ENCODE measurements around the gene TMEM132A.

DNA sequence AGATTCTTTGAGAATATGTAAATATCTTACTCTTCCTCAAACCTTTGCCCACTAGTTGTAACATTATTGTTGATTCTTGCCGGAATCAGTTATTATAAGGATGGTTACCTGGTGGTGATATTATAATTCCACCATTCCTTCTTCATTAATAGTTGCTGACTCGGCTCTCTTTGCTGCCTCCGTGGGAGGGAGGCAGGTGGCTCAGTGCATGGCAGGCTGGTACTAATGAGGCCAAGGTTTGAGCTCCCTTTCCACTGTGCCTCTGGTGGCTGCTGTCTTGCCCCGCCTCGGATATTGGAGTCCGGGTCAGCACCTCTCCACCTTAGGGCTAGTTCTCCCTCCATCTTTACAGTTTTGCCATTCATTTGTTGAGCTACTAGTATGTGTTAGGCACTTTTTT is 59.9 kb downstream of the TMEM132A start:
- TF ChIP-seq POLR2AphosphoS5 (IDR thresholded peaks at IDR 0.05; ENCODE audit: low read depth, low read length) (no peak), SIN3A (IDR thresholded peaks at IDR 0.05; ENCODE audit: borderline replicate concordance, insufficient read depth, low read depth, low read length) (no peak)
- TF ChIP-seq, protein P1, sequence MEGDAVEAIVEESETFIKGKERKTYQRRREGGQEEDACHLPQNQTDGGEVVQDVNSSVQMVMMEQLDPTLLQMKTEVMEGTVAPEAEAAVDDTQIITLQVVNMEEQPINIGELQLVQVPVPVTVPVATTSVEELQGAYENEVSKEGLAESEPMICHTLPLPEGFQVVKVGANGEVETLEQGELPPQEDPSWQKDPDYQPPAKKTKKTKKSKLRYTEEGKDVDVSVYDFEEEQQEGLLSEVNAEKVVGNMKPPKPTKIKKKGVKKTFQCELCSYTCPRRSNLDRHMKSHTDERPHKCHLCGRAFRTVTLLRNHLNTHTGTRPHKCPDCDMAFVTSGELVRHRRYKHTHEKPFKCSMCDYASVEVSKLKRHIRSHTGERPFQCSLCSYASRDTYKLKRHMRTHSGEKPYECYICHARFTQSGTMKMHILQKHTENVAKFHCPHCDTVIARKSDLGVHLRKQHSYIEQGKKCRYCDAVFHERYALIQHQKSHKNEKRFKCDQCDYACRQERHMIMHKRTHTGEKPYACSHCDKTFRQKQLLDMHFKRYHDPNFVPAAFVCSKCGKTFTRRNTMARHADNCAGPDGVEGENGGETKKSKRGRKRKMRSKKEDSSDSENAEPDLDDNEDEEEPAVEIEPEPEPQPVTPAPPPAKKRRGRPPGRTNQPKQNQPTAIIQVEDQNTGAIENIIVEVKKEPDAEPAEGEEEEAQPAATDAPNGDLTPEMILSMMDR (IDR thresholded peaks at IDR 0.05), result no peak
- TF ChIP-seq, protein P2, sequence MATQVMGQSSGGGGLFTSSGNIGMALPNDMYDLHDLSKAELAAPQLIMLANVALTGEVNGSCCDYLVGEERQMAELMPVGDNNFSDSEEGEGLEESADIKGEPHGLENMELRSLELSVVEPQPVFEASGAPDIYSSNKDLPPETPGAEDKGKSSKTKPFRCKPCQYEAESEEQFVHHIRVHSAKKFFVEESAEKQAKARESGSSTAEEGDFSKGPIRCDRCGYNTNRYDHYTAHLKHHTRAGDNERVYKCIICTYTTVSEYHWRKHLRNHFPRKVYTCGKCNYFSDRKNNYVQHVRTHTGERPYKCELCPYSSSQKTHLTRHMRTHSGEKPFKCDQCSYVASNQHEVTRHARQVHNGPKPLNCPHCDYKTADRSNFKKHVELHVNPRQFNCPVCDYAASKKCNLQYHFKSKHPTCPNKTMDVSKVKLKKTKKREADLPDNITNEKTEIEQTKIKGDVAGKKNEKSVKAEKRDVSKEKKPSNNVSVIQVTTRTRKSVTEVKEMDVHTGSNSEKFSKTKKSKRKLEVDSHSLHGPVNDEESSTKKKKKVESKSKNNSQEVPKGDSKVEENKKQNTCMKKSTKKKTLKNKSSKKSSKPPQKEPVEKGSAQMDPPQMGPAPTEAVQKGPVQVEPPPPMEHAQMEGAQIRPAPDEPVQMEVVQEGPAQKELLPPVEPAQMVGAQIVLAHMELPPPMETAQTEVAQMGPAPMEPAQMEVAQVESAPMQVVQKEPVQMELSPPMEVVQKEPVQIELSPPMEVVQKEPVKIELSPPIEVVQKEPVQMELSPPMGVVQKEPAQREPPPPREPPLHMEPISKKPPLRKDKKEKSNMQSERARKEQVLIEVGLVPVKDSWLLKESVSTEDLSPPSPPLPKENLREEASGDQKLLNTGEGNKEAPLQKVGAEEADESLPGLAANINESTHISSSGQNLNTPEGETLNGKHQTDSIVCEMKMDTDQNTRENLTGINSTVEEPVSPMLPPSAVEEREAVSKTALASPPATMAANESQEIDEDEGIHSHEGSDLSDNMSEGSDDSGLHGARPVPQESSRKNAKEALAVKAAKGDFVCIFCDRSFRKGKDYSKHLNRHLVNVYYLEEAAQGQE (IDR thresholded peaks at IDR 0.05; ENCODE audit: insufficient read depth in 1 of 2, low read depth in 2 of 2, low read length in 1 of 2), result no peak

Data from Panc1 (cell line).